ENCODE data around the gene CDKN1A.
A peak's percentile ranks its signal among the peaks of the same experiment; 100 is the strongest.

CDKN1A gene

DNA sequence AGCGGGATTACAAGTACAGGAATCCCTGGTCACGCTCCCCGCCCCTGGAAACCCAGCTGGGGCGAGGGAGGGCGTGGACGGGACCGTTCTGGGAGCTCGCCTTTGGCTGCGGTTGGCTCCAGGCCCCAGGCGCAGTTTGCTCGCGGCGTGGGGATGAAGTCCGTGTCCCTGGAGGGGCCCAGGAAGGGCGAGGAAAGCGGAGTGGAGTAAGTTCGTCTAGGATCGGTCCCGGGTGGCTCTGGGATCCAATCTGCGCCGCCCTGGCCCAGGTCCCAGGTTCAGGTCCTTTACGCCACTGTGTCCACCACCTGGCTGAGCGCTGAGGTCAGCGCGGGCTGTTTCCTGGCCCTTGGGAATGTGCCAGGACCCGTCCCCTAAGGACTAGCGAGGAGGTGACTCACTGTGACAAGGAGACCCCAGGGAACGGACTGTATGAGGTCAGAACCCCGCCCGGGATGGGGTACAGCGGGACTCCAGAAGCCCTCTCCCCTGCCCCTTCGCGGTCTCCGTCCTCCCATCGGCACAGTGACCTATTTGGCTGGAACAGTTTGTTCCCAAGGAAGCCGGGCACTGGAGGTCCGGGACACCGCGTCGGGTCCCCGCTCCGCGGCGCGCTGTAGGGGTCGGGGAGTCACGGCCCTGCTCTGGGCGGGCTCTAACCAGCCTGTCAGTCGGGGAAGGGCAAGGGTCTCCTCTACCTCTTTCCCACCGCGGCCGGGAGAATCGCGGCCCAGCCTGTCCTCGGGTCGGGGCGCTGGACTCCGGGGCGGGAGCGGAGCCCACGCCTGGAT is 724 bp downstream of the CDKN1A start:
- DNase-seq = peak; percentile 30 to 38

- peak; percentile 65 to 69 for DNase-seq
These were observed 4.0 kb downstream of the CDKN1A start for GRCh38 chr6:36682328-36683144.

GRCh38 chr6:36683145-36683655 is 4.7 kb downstream of the CDKN1A start:
- DNase-seq = no peak

DNA sequence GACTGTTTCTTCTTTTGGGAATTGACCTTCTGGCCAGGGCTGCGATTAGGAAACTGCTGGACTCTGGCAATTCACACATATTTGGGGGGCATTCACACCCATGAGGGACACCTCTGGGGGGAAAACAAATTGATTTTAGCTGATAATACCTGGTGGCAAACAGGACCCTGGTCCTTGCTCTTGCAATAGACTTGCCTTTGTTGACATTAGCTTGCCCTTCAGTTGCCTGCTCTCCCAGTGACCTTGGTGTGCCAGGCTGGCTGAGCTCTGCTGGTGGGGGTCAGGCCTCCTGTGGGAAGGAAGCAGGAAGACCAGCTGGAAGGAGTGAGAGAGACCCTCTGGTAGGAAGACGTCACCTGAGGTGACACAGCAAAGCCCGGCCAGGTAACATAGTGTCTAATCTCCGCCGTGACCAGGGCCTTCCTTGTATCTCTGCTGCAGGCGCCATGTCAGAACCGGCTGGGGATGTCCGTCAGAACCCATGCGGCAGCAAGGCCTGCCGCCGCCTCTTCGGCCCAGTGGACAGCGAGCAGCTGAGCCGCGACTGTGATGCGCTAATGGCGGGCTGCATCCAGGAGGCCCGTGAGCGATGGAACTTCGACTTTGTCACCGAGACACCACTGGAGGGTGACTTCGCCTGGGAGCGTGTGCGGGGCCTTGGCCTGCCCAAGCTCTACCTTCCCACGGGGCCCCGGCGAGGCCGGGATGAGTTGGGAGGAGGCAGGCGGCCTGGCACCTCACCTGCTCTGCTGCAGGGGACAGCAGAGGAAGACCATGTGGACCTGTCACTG is 5.3 kb downstream of the CDKN1A start:
- no peak for DNase-seq

- DNase-seq = no peak
These were observed 5.9 kb downstream of the CDKN1A start for GRCh38 chr6:36684447-36684812.

DNA sequence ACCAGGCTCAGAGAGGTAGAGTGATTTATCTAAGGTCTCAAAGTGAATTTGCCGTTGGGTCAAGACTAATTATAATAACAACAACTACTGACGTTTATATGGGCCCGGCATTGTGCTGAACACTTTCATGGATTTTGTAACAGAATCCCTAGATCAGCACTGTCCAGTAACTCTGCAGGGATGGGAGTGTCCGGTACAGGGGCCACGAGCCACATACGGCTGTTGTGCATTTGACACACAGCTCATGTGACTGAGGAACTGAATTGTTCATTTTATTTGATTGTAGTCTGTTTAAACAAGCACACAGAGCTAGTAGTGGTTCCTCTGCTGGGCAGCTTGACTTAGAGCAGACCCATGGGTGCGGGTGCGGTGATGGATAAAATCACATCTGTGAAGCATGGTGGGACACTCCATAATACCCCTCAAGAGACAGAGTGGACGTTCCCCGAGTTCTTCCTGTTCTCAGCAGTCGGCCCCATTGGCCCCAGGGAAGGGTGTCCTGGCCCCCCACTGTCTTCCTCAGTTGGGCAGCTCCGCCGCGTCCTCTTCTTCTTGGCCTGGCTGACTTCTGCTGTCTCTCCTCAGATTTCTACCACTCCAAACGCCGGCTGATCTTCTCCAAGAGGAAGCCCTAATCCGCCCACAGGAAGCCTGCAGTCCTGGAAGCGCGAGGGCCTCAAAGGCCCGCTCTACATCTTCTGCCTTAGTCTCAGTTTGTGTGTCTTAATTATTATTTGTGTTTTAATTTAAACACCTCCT is 6.8 kb downstream of the CDKN1A start:
- no peak for DNase-seq

DNA sequence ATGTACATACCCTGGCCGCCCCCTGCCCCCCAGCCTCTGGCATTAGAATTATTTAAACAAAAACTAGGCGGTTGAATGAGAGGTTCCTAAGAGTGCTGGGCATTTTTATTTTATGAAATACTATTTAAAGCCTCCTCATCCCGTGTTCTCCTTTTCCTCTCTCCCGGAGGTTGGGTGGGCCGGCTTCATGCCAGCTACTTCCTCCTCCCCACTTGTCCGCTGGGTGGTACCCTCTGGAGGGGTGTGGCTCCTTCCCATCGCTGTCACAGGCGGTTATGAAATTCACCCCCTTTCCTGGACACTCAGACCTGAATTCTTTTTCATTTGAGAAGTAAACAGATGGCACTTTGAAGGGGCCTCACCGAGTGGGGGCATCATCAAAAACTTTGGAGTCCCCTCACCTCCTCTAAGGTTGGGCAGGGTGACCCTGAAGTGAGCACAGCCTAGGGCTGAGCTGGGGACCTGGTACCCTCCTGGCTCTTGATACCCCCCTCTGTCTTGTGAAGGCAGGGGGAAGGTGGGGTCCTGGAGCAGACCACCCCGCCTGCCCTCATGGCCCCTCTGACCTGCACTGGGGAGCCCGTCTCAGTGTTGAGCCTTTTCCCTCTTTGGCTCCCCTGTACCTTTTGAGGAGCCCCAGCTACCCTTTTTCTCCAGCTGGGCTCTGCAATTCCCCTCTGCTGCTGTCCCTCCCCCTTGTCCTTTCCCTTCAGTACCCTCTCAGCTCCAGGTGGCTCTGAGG is 7.6 kb downstream of the CDKN1A start:
- DNase-seq = no peak

DNA sequence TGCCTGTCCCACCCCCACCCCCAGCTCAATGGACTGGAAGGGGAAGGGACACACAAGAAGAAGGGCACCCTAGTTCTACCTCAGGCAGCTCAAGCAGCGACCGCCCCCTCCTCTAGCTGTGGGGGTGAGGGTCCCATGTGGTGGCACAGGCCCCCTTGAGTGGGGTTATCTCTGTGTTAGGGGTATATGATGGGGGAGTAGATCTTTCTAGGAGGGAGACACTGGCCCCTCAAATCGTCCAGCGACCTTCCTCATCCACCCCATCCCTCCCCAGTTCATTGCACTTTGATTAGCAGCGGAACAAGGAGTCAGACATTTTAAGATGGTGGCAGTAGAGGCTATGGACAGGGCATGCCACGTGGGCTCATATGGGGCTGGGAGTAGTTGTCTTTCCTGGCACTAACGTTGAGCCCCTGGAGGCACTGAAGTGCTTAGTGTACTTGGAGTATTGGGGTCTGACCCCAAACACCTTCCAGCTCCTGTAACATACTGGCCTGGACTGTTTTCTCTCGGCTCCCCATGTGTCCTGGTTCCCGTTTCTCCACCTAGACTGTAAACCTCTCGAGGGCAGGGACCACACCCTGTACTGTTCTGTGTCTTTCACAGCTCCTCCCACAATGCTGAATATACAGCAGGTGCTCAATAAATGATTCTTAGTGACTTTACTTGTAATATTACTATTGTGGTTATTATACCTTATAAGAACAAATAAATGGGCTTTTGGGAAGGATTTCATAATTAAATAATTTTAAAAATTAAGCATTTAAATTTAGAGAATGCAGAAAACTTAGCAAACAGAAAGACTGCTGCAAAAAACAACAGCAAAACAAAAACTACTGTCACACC is 8.4 kb downstream of the CDKN1A start:
- no peak for DNase-seq

DNA sequence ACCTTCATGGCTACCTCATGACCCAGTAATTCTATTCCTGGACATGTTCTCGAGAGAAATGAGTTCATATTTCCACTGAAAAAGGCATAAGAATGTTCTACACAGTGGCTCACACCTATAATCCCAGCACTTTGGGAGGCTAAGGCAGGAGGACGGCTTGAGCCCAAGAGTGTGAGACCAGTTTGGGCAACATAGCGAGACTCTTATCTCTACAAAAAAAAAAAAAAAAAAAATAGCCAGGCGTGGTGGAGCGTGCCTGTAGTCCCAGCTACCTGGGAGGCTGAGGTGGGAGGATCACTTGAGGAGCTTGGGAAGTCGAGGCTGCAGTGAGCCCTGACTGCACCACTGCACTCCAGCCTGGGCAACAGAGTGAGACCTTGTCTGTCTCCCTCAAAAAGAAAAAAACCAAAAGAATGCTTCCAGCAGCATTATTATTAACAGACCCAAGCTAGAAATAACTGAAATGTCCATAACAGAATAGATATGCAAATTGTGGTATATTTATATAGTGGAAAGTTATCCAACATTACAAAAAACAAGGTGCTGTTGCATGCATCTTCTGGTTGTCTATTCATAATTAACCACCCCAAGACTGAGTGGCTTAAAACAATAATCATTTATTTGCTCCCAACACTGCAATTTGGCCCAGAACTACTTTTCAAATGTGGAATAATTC is 9.7 kb downstream of the CDKN1A start:
- no peak for DNase-seq

DNA sequence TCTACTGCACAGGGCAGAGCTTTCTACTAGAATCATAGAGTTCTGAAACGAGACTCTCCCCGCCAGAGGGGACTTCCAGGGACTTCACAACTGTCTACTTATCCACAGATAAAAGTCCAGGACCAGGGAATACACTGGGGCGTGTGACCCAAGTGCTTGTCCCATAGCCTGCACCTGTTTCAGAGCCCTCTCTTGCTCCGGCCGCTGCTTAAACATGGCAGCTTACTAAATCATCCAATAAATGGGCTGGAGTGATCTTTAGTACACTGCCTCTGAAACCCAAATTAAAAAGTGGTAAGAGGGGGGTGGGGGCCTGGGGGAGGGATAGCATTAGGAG is 10.2 kb downstream of the CDKN1A start:
- no peak for DNase-seq

DNA sequence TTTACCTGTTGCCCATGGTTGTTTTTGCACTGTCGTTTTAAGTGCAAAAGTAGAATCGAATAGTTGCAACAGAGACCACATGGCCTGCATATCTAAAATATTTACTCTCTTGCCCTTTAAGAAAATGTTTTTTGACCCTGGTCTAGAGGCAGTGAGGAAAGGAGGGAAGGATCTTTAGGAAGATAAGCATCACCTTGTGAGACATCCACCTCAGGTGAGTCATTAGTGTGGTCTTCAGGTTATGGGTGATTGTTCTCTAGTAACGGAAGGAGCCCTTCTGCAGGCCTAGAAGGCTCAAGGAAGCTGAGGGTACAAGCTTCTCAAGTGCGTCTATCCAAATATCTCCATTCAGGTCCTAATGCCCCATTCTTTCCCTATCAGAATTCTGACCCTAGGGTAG is 12.5 kb downstream of the CDKN1A start:
- no peak for DNase-seq

- DNase-seq = no peak
These were observed 13.1 kb downstream of the CDKN1A start for GRCh38 chr6:36691612-36692011.

DNA sequence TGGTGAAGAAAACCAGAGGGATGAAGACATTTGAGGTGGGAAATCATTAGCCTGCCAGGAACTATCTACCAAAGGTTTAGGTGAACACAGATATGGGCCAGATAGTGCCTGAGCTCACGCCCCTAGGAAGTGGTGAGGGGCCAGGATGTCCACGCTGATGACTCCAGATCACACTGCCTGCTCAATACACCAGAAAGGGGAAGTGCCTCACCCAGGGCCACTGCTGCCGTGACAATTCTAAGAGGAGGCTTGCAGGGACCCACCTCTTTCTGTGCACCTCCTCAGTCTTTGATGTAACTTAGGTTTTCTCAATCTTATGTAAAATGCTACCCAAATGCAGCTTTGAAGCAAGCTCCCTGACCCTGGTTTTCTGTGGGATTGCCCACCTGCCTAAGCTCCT is 13.7 kb downstream of the CDKN1A start:
- DNase-seq = no peak

GRCh38 chr6:36692861-36693702 is 14.6 kb downstream of the CDKN1A start:
- DNase-seq = no peak

GRCh38 chr6:36694616-36695015 is 16.1 kb downstream of the CDKN1A start:
- DNase-seq = no peak

- DNase-seq = no peak
These were observed 16.9 kb downstream of the CDKN1A start for GRCh38 chr6:36695414-36695813.

- no peak for DNase-seq
These were observed 19.0 kb downstream of the CDKN1A start, which contains the start of gene RAB44 for GRCh38 chr6:36697481-36697903. Gene RAB44 (plus strand): TSS chr6:36697826. CDS start chr6:36704236, 6,410 bp downstream.

GRCh38 chr6:36698196-36698595 is 19.7 kb downstream of the CDKN1A start:
- no peak for DNase-seq

- DNase-seq = no peak
These were observed 20.4 kb downstream of the CDKN1A start for GRCh38 chr6:36698871-36699271.

All from stimulated activated CD4-positive, alpha-beta T cell treated with anti-CD3 and anti-CD28 coated beads, Interleukin-2, amount 100 ng/mL, for 24 hours (primary cell).